Thoracic aorta (tissue), 2 donors: Measurements from ENCODE around the gene PSD. TPM values are rescaled to one million over a fixed set of nuclear protein-coding genes. Genes with fewer than 3 reads are reported as not detected.

ENCODE experiments used
- ATAC-seq: fragments of 150-250 bp; one replicate; pipeline ENCODE4 v1.8.0; 2017; ENCODE audit warnings: low read depth; ENCODE audit not compliant: insufficient number of reproducible peaks, low FRiP score
- DNase-seq: peaks from one replicate; pipeline ENCODE4 v3.0.0-alpha.2; 2020; ENCODE audit warnings: low spot score
- H3K27ac ChIP-seq, 2 donors: fragments of 200-600 bp; sonication (generic); 1 replicate in 1 of 2; 2 replicates in 1 of 2; pipeline ENCODE4 v1.5.1; 2016; ENCODE audit warnings: mild to moderate bottlenecking in 2 of 2, moderate library complexity in 2 of 2
- H3K27me3 ChIP-seq: fragments of 200-600 bp; sonication (generic); replicated peaks from 2 replicates; pipeline ENCODE4 v1.6.0; 2016; ENCODE audit warnings: mild to moderate bottlenecking; ENCODE audit not compliant: insufficient read depth
- H3K36me3 ChIP-seq: fragments of 200-600 bp; sonication (generic); one replicate; pipeline ENCODE4 v1.5.1; 2016
- H3K4me1 ChIP-seq, 2 donors: fragments of 200-600 bp; sonication (generic); 1 replicate in 1 of 2; 2 replicates in 1 of 2; pipeline versions ENCODE4 v1.5.1 to v1.6.0; 2016; ENCODE audit warnings: low read depth in 2 of 2, mild to moderate bottlenecking in 1 of 2; ENCODE audit not compliant: control insufficient read depth in 1 of 2
- H3K4me3 ChIP-seq: fragments of 200-600 bp; sonication (generic); 2 replicates; pipeline ENCODE4 v1.5.1; 2016; ENCODE audit warnings: mild to moderate bottlenecking
- H3K9me3 ChIP-seq: fragments of 200-600 bp; sonication (generic); 2 replicates; pipeline ENCODE4 v1.5.1; 2016
- total RNA-seq, 2 donors: library from RNA; depleted of rRNA; stranded (reverse); fragments of >200 nt; gene quantifications; one replicate each; pipeline versions ENCODE4 v1.1.0 to v1.2.3, GENCODE V29; 2016
- TF ChIP-seq, protein P1 (sequence below): fragments of 200-600 bp; sonication (generic); IDR thresholded peaks from one replicate; pipeline ENCODE4 v1.5.1; 2019; ENCODE audit warnings: antibody characterized with exemption

PSD gene
- total RNA-seq, 2 donors from 2014 or later, result 0.21 TPM; not detected in 1

DNA sequence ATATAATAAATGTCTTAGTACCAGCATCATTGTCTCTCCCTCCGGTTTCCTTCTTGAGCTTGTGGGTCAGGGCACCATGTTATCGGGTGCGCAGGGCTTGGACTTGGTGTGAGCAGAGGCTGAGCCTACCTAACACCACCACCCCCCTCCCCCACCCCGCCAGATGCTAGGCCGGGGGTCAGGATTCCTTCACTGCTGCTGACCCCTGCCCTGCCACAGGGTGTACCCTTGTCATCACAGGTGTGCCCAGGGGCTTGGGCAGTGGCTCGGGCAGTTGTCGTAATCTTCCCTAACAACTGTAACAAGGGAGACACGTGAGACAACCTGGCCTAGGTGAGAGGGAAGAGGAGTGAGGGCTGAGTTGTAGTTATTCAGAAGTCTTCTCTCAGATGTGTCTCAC, 35.7 kb downstream of the PSD start:
- Histone ChIP-seq H3K27ac (no peak overlapping the region), H3K4me1 (peaks cover 5 to 9% of the 10 kb centered on the region in 2 donors), H3K27me3 (no peaks in the 10 kb centered on the region), H3K9me3 (no peaks in the 10 kb centered on the region), H3K36me3 (peaks cover 39% of the 10 kb centered on the region), H3K4me3 (no peak overlapping the region)
- ATAC-seq (no peak), DNase-seq (no peak)
- TF ChIP-seq, protein P1, sequence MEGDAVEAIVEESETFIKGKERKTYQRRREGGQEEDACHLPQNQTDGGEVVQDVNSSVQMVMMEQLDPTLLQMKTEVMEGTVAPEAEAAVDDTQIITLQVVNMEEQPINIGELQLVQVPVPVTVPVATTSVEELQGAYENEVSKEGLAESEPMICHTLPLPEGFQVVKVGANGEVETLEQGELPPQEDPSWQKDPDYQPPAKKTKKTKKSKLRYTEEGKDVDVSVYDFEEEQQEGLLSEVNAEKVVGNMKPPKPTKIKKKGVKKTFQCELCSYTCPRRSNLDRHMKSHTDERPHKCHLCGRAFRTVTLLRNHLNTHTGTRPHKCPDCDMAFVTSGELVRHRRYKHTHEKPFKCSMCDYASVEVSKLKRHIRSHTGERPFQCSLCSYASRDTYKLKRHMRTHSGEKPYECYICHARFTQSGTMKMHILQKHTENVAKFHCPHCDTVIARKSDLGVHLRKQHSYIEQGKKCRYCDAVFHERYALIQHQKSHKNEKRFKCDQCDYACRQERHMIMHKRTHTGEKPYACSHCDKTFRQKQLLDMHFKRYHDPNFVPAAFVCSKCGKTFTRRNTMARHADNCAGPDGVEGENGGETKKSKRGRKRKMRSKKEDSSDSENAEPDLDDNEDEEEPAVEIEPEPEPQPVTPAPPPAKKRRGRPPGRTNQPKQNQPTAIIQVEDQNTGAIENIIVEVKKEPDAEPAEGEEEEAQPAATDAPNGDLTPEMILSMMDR, result no peak

DNA sequence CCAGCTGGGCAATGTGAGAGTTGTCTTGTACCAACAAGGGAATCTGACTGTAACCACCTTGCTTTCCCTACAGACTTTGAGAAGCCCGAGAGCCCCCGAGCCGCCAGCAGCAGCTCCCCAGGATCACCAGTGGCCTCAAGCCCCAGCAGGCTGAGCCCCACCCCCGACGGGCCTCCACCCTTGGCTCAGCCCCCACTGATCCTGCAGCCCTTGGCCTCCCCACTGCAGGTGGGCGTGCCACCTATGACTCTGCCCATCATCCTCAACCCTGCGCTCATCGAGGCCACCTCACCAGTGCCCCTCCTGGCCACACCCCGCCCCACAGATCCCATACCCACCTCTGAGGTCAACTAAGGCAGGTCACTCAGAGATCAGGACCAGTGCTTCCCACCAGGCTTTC, 36.6 kb downstream of the PSD start:
- Histone ChIP-seq H3K4me3 (no peak overlapping the region), H3K27ac (no peak overlapping the region), H3K27me3 (no peaks in the 10 kb centered on the region), H3K4me1 (peaks cover 5 to 9% of the 10 kb centered on the region in 2 donors), H3K9me3 (no peaks in the 10 kb centered on the region), H3K36me3 (peaks cover 40% of the 10 kb centered on the region)
- DNase-seq, result no peak
- ATAC-seq, result no peak
- TF ChIP-seq, protein P1, result no peak

DNA sequence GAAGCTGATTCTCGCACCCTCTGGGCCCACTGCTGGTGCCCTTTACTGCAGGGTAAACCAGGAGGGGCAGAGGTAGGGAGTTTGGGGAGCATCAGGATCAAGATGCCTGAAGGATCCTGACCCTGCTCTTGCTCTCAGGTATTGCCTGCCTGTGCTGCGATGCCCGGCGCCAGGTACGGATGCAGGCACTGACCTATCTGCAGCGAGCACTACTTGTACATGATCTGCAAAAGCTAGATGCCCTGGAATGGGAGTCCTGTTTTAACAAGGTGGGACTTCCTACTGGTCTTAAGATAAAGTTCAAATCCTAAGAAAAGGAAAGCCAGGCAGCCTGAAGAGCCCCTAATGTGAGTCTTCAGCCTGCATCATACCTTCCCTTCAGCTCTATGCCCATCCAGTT, 39.2 kb downstream of the PSD start:
- no peaks in the 10 kb centered on the region for H3K27me3 ChIP-seq
- DNase-seq, result no peak
- peaks cover 57% of the 10 kb centered on the region for H3K36me3 ChIP-seq
- no peaks in the 10 kb centered on the region for H3K9me3 ChIP-seq
- no peak for ATAC-seq
- no peaks in the 10 kb centered on the region for H3K4me1 ChIP-seq
- TF ChIP-seq, protein P1, result no peak
- no peak overlapping the region for H3K27ac ChIP-seq
- H3K4me3 ChIP-seq, result no peak overlapping the region

DNA sequence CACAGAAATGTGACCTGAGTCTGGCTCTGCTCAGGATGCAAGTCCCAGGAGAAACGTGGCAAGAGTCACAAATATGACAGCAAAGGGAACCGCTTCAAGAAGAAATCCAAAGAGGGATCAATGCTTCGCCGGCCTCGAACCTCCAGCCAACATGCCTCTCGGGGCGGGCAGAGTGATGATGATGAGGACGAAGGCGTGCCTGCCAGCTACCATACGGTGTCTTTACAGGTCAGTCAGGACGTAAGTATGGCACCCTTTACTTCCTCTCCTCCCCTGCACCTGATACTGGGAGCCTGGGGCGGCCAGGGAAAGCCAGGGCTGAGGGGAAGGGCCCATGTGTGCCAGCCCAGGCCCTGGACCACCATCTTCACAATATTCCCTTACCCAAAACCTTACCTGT, 41.7 kb downstream of the PSD start:
- no peak for ATAC-seq
- H3K36me3 ChIP-seq, result peaks cover 66% of the 10 kb centered on the region
- DNase-seq, result no peak
- H3K27ac ChIP-seq, result no peak overlapping the region
- no peaks in the 10 kb centered on the region for H3K4me1 ChIP-seq
- H3K4me3 ChIP-seq, result no peak overlapping the region
- no peaks in the 10 kb centered on the region for H3K27me3 ChIP-seq
- no peaks in the 10 kb centered on the region for H3K9me3 ChIP-seq
- TF ChIP-seq, protein P1, result no peak

DNA sequence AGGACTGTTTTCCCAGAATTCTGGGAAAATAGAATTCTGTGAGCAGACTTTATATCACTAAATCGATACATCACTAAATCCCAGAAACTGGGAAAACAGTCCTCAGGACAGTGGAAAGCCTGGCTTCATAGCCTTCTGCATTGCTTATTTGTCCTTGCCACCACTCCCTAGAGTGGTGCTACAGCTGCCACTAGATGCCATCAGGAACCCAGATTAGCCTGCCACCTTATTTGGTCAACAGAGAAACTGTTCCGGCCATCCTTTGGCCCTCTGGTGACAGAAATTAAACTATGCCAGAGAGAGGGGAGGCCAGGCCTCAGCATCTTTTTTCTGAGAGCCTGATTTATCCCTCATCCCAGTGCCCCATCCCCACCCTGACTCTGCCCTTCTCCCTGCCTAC, 42.7 kb downstream of the PSD start:
- Histone ChIP-seq H3K4me3 (no peak overlapping the region), H3K36me3 (peaks cover 71% of the 10 kb centered on the region), H3K9me3 (no peaks in the 10 kb centered on the region), H3K4me1 (no peaks in the 10 kb centered on the region), H3K27ac (no peak overlapping the region), H3K27me3 (no peaks in the 10 kb centered on the region)
- TF ChIP-seq, protein P1, result no peak
- DNase-seq (no peak), ATAC-seq (no peak)
